HFF-Myc (cell line): Measurements from ENCODE around the gene C5orf24.
"Not testable (repeated sequence)": the region's sequence is repeated elsewhere in the genome, so short reads cannot be mapped to it uniquely, and the experiment has no call there.

ENCODE experiments used
- DNase-seq: peaks from one replicate; pipeline ENCODE4 v3.0.0-alpha.2; 2011; ENCODE audit warnings: low read depth; ENCODE audit errors: extremely low read depth
- H3K4me3 ChIP-seq: replicated peaks from 2 replicates; pipeline ENCODE4 v1.5.1; 2011; ENCODE audit warnings: low read depth, mild to moderate bottlenecking, control low read depth, low read length
- CTCF ChIP-seq: IDR thresholded peaks from 2 replicates; pipeline ENCODE4 v1.5.1; 2012; ENCODE audit warnings: mild to moderate bottlenecking, low read depth, low read length, control low read depth; ENCODE audit errors: missing control alignments

The C5orf24 gene

DNA sequence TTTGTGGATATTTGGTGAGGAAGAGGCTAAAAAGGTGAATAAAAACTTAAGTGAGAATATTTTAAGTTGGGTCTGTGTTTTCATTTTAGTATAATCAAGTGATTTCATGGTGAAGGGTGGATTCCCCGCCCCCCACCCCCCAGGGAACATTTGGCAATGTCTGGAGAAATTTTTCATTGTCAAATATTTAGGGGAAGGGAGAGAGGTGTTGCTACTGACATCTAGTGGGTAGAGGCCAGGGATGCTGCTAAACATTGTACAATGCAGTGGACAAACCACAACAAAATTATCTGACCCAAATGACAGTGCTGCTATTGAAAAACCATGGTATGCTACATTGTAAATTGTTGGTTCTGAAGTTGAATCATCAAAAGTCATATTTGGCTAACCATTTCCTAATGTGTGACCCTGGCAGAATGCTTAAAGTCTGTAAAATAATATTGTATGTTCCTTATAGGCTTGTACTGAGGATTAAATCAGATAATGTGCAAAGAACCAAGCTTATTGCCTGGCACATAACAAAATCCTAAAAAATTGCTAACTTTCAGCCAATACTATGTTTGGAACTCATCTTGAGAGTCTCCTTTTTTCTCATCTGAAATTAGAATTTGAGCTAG, 5.6 kb downstream of the C5orf24 start:
- DNase-seq, result no peak
- no peak overlapping the region for H3K4me3 ChIP-seq
- TF ChIP-seq CTCF, result peak; percentile 45

DNA sequence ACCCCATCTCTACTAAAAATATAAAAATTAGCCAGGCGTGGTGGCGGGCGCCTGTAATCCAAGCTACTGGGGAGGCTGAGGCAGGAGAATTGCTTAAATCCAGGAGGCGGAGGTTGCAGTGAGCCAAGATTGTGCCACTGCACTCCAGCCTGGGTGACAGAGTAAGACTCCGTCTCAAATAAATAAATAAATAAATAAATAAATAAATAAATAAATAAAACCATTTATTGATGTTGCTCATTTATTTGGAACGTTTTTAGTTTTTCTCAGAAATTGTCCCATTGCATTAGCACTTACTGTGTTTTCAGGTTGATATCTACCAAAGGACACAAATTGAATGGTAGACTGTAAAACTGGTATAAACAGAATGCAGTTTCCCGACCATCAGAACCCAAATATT, 10.7 kb downstream of the C5orf24 start:
- not testable (repeated sequence) for DNase-seq

GRCh38 chr5:134857401-134857800, 11.6 kb downstream of the C5orf24 start:
- TF ChIP-seq CTCF, result no peak
- DNase-seq, result no peak
- H3K4me3 ChIP-seq, result no peak overlapping the region

More for the DNA sequence above, 10.7 kb downstream of the C5orf24 start:
- not testable (repeated sequence) for H3K4me3 ChIP-seq

GRCh38 chr5:134864707-134865106, 18.9 kb downstream of the C5orf24 start:
- DNase-seq, result no peak
- TF ChIP-seq CTCF, result no peak
- H3K4me3 ChIP-seq, result no peak overlapping the region

GRCh38 chr5:134873494-134873893, 27.7 kb downstream of the C5orf24 start:
- H3K4me3 ChIP-seq, result peak overlapping the region; percentile 72
- no peak for TF ChIP-seq CTCF
- DNase-seq, result no peak

DNA sequence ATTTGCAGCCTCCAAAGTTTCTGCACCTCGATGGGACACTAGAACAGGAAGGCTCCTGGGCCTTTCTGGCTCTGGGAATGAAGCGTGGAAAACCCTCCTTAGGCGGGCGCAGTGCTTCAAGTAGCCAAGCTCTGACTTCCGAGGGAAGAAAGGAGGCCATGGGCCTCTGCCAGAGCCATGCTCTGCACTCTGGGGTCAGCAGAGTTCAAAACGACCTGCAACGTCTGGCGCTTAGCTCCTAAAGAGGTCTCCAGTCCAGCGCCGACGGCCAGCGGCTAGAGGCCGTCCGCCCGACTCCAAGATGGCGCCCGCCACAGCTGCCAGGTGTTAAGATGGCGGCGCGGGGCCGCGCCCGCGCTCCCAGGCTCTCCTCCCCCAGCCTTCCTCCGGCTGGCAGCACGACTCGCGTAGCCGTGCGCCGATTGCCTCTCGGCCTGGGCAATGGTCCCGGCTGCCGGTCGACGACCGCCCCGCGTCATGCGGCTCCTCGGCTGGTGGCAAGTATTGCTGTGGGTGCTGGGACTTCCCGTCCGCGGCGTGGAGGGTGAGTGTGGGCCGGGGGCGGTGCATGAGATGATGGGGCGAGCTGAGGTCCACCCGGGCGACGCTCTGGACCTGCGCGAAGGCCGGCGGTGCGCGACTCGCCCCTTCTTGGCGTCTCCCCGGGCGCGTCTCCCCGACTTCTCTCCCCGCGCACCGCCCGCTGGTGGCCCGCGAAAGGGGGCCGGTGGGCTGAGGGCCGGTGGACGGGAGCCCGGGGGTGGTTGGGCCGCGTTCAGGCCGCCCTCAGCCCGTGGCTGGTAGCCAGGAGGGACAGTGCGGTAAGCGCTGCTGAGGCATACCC, 28.4 kb downstream of the C5orf24 start, which contains the start of gene TXNDC15:
Gene TXNDC15, plus strand, starts transcription at position 385 of the 844 bp plus-strand sequence. Its CDS starts 57 bp downstream, at position 442.
- peak; percentile 45 for DNase-seq
- H3K4me3 ChIP-seq, result peak within 1 kb of the TSS; percentile 72
- TF ChIP-seq CTCF, result no peak

DNA sequence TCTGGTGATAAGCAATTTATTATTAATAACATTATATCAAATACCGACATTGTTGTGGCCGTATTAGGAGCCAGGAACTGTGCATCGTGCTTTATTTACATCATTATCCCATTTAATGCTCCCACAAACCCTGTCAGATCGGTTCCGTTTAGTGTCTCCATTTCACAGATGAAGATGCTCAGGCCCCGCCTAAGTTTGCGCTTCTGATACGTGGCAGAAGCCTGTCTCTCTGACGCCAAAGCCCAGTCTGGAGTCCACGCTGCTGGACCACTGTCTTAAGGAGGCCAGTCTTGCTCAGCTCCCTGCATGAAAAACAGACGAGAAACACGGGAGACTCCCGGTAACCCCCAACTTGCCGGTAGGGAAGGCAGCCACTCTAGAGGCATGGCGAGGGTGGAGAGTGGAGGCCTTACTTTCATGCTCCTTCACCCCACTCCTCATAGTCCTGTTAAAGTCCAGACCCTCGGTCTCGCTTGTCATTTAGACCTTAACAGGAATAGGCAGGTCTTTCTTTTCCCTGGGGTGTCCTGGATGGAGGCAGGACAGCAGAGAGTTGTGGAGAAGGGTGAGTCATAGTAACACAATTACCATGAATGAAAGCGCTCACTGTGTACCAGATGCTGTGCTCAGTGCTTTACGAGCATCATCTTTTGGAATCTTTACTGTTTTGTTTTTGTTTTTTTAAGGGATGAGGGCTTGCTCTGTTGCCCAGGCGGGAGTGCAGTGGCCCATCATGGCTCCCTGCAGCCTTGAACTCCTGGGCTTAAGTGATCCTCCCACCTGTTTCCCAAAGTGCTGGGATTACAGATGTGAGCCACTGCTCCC, 29.3 kb downstream of the C5orf24 start:
- DNase-seq, result peak; percentile 72
- no peak for TF ChIP-seq CTCF
- H3K4me3 ChIP-seq, result peak overlapping the region; percentile 72
